ENCODE measurements around the gene FIBP.

DNA sequence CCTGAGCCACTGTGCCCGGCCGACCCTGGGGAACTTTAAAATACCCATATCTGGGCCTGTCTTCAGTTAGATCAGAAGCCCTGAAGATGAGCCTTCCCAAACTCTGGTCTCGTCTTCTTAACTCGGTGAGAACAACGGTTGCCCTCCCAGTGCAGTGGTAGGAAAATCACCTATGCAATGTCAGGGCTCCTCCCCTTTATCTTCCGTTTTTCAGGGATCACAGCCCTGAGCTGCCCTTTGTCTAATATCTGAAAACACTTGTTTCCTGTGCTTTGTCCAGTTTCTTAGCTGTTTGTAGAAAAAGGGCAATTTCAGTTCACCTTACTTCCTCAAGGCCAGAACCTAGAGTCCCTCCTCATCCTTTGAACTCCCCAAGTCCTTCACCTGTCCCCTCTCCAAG is 40.4 kb upstream of the FIBP start:
- TF ChIP-seq, protein P1, sequence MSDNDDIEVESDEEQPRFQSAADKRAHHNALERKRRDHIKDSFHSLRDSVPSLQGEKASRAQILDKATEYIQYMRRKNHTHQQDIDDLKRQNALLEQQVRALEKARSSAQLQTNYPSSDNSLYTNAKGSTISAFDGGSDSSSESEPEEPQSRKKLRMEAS (IDR thresholded peaks at IDR 0.05; ENCODE audit: low read depth, low read length) = no peak
- TF ChIP-seq POLR2AphosphoS5 (IDR thresholded peaks at IDR 0.05; ENCODE audit: low read length) (no peak), FOXK2 (IDR thresholded peaks at IDR 0.05) (no peak), TCF12 (IDR thresholded peaks at IDR 0.05; ENCODE audit: low read depth, low read length) (no peak), NFYA (IDR thresholded peaks at IDR 0.05; ENCODE audit: borderline replicate concordance, low read depth, low read length) (no peak), MYC (IDR thresholded peaks at IDR 0.05; ENCODE audit: insufficient read depth, insufficient read length, insufficient replicate concordance, low read length, severe bottlenecking) (no peak)

Measured in GM12878 (cell line).